MM.1S (cell line): ENCODE measurements around the gene ABCB4.

Source experiments
- CTCF ChIP-seq: fragments of 300-600 bp; sonication (generic); IDR thresholded peaks from 2 replicates; pipeline ENCODE4 v1.5.1; 2016; ENCODE audit warnings: antibody characterized with exemption, low read length, mixed read lengths
- EZH2 ChIP-seq: fragments of 300-600 bp; sonication (generic); optimal IDR thresholded peaks from 2 replicates; pipeline ENCODE3; 2017; ENCODE audit warnings: low read depth, mild to moderate bottlenecking, antibody characterized with exemption, low read length, mixed read lengths

- TF ChIP-seq CTCF (no peak), EZH2 (no peak)
Observed at GRCh38 chr7:87517136-87517815, 41.8 kb upstream of the ABCB4 start.
